Naive B cell (primary cell): ENCODE measurements around the gene GSC. TPM values are rescaled to one million over a fixed set of nuclear protein-coding genes. Genes with fewer than 3 reads are reported as not detected.

ENCODE experiments used
- polyA plus RNA-seq, 6 donors: library from polyadenylated mRNA; unstranded; fragments of 300-500 nt; fragmentation: Illumina TruSeq; gene quantifications; one replicate each; pipeline ENCODE4 v1.2.3, GENCODE V29; 2021; ENCODE audit warnings: low read depth in 6 of 6

GSC gene
- polyA plus RNA-seq, 6 donors from 2014 or later, result not detected

Other genes with a start within 250 kb of the GSC start
- gene SERPINA4, start 208.7 kb downstream of the GSC start, polyA plus RNA-seq, result not detected
- gene SERPINA5, start 188.7 kb downstream of the GSC start, polyA plus RNA-seq, result not detected
- not detected for gene SERPINA3, start 157.7 kb downstream of the GSC start, polyA plus RNA-seq